AG04449 (cell line): Measurements from ENCODE around the gene CBFB.

Experiments used
- CTCF ChIA-PET: fragments of 350-600 bp; formaldehyde crosslinking; extraction: SDS; loops from one replicate; lab custom pipeline; 2021; ENCODE audit warnings: antibody characterized with exemption; lab: Yijun Ruan, JAX
- POLR2A ChIA-PET: fragments of 400-600, 350-600 bp; formaldehyde crosslinking; extraction: SDS; loops from one replicate; lab custom pipeline; 2020; ENCODE audit warnings: antibody characterized with exemption, inconsistent platforms; lab: Yijun Ruan, JAX
- DNase-seq: peaks from one replicate; pipeline ENCODE4 v3.0.0-alpha.2; 2010; ENCODE audit warnings: low read depth, low spot score
- H3K4me3 ChIP-seq: 2 replicates; pipeline ENCODE4 v1.5.1; 2011; ENCODE audit warnings: low read depth, mild to moderate bottlenecking, control low read depth, low read length
- TF ChIP-seq, protein P1 (sequence below): IDR thresholded peaks from one replicate; pipeline ENCODE4 v1.5.1; 2011; ENCODE audit warnings: mild to moderate bottlenecking, moderate library complexity, low read length, control low read depth, inconsistent platforms; ENCODE audit not compliant: insufficient read depth; ENCODE audit errors: missing control alignments

The CBFB gene

DNA sequence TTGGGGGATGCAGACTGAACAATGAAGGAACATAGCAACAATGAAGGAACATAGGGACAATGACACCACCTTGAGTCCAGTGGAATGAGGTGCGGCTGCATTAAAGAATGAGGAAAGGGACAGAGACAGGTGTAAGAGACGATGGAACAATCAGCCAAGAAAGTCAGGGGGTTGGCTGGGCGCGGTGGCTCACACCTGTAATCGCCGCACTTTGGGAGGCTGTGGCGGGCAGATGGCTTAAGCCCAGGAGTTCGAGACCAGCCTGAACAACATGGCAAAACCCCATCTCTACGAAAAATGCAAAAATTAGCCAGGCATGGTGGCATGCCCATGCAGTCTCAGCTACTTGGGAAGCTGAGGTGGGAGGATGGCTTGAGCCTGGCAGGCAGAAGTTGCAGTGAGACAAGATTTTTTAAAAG is 13.6 kb upstream of the CBFB start:
- TF ChIP-seq, protein P1, sequence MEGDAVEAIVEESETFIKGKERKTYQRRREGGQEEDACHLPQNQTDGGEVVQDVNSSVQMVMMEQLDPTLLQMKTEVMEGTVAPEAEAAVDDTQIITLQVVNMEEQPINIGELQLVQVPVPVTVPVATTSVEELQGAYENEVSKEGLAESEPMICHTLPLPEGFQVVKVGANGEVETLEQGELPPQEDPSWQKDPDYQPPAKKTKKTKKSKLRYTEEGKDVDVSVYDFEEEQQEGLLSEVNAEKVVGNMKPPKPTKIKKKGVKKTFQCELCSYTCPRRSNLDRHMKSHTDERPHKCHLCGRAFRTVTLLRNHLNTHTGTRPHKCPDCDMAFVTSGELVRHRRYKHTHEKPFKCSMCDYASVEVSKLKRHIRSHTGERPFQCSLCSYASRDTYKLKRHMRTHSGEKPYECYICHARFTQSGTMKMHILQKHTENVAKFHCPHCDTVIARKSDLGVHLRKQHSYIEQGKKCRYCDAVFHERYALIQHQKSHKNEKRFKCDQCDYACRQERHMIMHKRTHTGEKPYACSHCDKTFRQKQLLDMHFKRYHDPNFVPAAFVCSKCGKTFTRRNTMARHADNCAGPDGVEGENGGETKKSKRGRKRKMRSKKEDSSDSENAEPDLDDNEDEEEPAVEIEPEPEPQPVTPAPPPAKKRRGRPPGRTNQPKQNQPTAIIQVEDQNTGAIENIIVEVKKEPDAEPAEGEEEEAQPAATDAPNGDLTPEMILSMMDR = no peak
- DNase-seq = no peak
- ChIA-PET POLR2A (no interaction called here), CTCF (interaction anchor here (0.6 to 8.6 kb wide), 9 partner anchors 8 to 170 kb away, joined by 3 to 224 read pairs (median 11); partner anchors contain the start of genes B3GNT9, FBXL8 and TRADD)
- no peak overlapping the region for H3K4me3 ChIP-seq

DNA sequence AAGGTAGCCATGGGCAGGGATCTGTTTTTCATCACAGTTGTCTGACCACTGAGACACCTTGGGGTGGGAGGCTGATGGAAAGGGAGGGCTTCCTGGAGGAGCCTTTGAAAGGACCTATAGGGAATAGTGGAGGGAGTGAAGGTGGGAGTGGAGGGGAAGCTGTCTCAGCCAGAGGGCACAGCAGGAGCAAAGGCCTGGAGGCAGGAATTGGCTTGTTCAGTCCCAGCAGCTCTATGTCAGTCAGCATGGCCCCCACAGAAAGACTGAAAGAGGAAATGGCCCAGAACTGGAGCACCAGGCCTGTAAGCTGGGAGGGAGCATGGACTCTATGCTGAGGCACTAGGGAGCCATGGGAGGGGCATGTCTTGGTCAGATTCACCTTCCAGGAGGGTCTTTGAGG is 12.8 kb upstream of the CBFB start:
- ChIA-PET POLR2A (interaction anchor here (0.6 kb wide), 1 partner anchor 88 kb away, joined by 3 read pairs; no protein-coding TSS in a partner anchor), CTCF (interaction anchor here (1.0 to 8.6 kb wide), 9 partner anchors 9 to 169 kb away, joined by 3 to 224 read pairs (median 13); partner anchors contain the start of genes B3GNT9, CBFB, FBXL8 and TRADD)
- no peak overlapping the region for H3K4me3 ChIP-seq
- TF ChIP-seq, protein P1 = no peak
- DNase-seq = no peak

DNA sequence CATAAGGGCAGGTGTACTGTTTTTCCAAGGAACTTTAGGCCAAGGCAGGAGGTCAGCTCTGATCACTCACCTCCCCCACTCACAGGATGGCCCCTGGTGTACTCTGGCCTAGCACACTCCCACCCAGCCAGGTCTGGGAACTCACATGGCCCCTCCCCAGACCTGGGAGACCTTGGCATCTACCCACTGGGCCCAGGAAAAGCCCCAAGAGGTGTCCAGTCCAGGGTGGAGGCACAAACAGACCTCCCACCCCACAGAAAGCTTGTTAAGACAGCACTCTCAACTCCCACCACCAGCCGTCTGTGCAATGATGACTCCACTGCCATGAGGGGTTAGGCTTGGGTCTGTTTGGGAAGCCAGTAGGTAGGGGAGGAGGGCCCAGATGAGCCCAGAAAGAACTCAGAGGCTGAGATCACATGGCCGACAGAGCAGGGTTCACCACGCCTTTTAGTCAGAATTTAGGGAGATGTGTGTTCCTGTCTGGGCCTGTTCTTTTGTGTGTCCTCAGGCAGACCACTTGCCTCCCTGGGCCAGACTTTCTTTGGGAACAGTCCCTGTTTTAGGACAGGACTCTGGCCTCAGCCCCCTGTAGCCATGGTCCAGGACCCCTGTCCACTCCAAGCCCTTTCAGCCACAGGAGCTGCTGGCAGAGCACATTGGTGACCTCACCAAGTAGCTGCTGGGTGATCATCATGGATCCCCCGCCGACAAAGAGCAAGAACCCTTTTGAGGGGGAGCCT is 12.1 kb upstream of the CBFB start:
- ChIA-PET POLR2A (interaction anchor here (1.7 kb wide), 1 partner anchor 134 kb away, joined by 6 read pairs; the partner anchor contains the start of gene B3GNT9), CTCF (interaction anchor here (0.9 to 8.6 kb wide), 25 partner anchors 9 to 170 kb away, joined by 3 to 224 read pairs (median 8); partner anchors contain the start of genes B3GNT9, CBFB, FBXL8 and TRADD)
- H3K4me3 ChIP-seq = no peak overlapping the region
- TF ChIP-seq, protein P1 = no peak
- no peak for DNase-seq

DNA sequence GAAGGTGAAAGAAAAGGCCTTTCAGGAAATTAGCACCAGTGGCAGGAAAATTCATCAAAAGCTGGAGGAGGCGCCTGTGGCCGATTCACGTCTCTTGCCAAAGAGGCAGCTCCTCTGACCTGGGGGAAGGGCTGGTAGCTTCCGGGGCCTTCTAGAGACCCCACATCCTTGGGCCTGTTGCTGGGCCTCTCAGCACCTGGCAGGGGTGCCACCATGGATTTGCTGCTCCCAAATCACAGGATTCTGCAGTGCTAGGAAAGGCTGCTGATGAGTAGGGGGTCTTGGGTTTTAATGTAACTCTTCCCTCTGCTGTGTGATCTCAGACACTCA is 11.6 kb upstream of the CBFB start:
- TF ChIP-seq, protein P1 = no peak
- CTCF ChIA-PET = interaction anchor here (0.8 to 8.6 kb wide), 35 partner anchors 10 to 169 kb away, joined by 3 to 224 read pairs (median 7); partner anchors contain the start of genes B3GNT9, CBFB, FBXL8 and TRADD
- no peak for DNase-seq
- POLR2A ChIA-PET = interaction anchor here (0.6 to 1.7 kb wide), 3 partner anchors 9 to 138 kb away, joined by 3 to 6 read pairs (median 6); partner anchors contain the start of gene B3GNT9
- no peak overlapping the region for H3K4me3 ChIP-seq

DNA sequence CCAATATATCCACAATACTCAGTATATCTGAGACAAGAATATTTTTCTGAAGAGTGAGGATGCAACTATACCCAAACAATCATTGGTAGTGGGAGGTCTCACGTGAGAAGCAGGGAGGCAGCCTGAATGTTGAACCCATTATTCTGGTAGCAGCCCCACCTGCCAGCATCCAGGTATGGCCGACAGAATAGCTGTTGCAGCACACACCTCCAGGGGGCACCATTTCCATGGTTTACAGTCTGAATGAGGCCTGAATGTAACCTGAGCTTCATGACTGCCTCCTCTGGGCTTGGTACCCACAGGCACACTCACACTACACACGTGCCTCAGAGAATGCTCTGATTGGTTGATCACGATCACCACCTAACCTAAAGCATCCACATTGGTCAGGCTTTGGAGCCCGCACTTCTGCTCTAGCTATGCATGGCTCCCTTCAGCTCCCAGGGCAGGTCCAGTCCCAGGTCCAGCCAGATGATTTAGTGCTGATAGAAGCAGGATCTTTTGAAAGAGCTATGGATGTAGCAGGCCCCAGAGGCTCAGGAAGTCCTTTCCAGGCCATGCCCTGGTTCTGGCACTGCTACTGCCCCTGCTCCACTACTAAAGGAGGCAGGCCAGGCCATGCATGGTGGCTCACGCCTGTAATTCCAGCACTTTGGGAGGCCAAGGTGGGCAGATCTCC is 11.0 kb upstream of the CBFB start:
- DNase-seq = peak; percentile 72
- POLR2A ChIA-PET = interaction anchor here (0.5 to 1.7 kb wide), 4 partner anchors 9 to 403 kb away, joined by 3 to 6 read pairs (median 5); partner anchors contain the start of gene B3GNT9
- TF ChIP-seq, protein P1 = peak; percentile 81
- CTCF ChIA-PET = interaction anchor here (0.6 to 8.6 kb wide), 44 partner anchors 10 to 169 kb away, joined by 3 to 224 read pairs (median 6); partner anchors contain the start of genes B3GNT9, CBFB, FBXL8 and TRADD
- H3K4me3 ChIP-seq = no peak overlapping the region

DNA sequence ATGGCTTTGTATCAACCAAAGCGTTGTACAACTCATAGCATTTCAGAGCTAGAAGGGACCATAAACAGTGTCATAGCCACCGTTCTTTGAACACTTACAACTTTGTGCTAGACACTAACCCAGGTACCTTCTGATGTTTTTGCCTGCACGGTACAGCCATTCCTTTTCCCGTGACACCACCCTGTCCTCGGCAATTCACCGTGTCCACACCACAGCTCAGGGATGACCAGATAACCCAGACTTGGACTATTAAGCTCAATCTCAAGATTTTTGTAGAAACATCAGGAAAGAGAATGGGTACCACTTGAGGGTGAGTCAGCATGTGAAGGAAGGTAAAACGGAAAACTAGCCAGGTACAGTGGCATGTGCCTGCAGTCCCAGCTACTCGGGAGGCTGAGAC is 9.8 kb upstream of the CBFB start:
- CTCF ChIA-PET = interaction anchor here (0.9 to 8.6 kb wide), 14 partner anchors 9 to 163 kb away, joined by 3 to 224 read pairs (median 10); partner anchors contain the start of genes B3GNT9, CBFB, FBXL8 and TRADD
- no peak for DNase-seq
- TF ChIP-seq, protein P1 = no peak
- H3K4me3 ChIP-seq = no peak overlapping the region
- POLR2A ChIA-PET = no interaction called here
